ENCODE results near the gene ZNF292. TPM values are rescaled to one million over a fixed set of nuclear protein-coding genes. Genes with fewer than 3 reads are reported as not detected.
"Not testable (repeated sequence)": the region's sequence is repeated elsewhere in the genome, so short reads cannot be mapped to it uniquely, and the experiment has no call there.

The ZNF292 gene
- total RNA-seq, 1 donor from 2014 or later = 62.8 TPM

DNA sequence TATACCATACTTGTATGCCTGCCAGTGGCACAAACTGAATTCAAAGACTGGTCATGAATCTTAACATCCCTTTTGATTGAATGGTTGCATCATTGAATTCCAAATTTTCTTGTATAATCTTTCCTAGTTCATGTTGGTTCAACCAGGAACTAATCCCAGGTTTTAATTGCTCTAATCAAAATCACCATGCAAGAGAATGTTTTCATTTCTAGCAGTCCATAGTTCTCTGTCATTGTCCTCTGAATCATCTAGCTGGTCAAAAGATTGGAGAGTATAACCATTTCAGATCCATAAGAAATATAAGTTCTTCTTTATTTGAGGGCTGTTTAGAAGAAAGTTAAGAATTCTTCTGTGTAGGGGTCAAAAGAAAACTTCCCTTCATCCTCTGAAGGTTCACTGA is 57.2 kb downstream of the ZNF292 start:
- DNase-seq (ENCODE audit: low spot score) = no peak

DNA sequence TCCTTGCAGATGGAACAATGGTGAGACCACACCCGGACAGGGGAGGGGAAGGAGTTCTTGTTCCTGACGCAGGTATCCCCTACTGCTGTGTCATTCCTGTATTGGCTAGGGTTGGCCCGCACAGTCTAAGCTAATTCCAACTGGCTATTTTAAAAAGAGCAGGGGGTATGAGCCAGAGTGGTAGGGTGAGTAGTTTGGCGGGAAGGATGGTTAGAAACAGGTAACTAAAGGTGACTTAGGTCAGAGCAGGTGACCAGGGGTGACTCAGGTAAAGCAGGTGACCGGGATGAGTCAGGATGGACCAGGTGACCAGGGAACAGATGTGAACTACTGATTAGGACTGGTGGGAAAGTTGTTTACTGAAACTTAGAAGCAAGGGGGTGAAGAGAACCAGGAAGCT is 58.0 kb downstream of the ZNF292 start:
- no peak for DNase-seq (ENCODE audit: low spot score)

DNA sequence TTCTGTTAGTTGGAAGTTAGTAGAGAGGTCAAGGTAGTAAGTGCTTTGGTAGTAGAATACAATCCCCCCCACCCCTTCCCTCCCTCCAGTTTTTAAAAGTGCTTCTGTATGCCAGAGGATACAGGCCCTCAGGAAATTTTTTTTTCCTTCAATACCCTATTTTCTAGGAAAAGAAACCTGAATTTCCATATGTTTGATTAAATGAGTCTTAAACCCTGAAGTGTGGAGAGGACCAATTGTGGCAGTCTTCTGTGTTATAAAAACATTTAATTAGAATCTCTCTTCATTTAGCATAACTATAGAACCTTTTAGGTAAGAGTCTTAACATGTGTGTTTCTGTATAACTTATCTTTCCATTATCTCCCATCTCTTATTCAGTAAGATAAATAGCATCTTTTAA is 59.5 kb downstream of the ZNF292 start:
- DNase-seq (ENCODE audit: low spot score) = no peak

DNA sequence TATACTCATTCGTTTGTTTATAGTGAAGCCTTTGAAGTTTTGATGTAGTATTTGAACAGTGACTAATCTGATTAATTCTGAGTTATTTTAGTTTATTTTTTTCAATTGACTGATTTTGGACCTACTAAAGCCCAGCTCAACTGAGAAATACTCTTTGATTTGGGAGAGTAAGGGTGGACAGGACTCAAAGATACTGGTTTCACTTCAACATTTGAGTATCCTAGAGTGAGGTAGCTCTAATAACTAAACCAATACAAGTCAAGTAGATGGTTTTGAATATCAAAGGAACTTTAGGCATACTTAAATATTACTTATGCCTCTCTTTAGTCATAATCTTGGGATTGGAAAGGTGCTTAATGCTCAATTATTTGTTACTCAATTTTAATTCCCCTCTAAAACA is 65.6 kb downstream of the ZNF292 start:
- DNase-seq (ENCODE audit: low spot score) = no peak

DNA sequence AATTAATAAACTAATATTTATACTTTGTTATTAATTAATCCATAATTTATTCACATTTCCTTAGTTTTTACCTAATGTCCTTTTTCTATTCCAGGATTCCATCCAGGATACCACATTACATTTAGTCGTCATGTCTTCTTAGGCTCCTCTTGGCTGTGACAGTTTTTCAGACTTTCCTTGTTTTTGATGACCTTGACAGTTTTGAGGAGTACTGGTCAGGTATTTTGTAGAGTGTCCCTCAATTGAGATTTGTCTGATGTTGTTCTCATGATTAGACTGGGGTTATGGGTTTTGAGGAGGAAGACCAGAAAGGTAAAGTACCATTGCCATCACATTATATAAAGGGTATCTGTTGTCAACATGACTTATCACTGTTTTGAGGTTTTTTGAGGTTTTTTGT is 67.3 kb downstream of the ZNF292 start:
- DNase-seq (ENCODE audit: low spot score) = no peak

DNA sequence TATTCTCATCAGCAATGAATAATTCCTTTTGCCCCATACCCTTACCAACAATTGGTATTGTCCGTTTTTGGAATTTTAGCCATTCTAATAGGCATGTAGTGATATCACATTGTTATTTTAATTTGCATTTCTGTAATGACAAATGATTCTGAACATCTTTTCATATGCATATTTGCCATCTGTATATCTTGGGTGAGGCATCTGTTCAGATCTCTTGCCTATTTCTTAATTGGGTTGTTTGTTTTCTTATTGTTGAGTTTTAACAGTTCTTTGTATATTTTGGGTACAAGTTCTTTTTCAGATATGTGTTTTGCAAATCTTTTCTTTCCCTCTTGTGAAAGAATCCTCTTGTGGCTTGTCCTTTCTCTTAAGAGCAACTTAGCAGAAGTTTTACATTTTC is 69.6 kb downstream of the ZNF292 start:
- DNase-seq (ENCODE audit: low spot score) = no peak

DNA sequence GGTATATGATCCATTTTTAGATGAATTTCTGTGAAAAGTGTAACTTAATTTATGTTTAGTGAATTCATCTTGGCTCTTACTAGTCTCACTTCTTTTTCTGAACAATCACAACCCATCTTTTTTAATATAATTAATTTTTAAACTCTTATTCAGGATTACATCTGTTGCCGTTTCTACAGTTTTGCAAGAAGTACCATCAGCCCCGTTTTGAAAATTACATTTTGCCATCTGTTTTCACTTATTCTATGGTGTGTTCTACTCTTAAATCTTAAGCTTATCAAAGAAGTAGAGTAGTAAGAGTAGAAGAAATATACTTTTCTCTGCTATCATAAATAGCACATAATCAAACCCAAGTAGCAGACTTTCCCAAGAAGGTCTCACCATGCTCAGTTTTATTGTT is 70.1 kb downstream of the ZNF292 start:
- DNase-seq (ENCODE audit: low spot score) = no peak

DNA sequence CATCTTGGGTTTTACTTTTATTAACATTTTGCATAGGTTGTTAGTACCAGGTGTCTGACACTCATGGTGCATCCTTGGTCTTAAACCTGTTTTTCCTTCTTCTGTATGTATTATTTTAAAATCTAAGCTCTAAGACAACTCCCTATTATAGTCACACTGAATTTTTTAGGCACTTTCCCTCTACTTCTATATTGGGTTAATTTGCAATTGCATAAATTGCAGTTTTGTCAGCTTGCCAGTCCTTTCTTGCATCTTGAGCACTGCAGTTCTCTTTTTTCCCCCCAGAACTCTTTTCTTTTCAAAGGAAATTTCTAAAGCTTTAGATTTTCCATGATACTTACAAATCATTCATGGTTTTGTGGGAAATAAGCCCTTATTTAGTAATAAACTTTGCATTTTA is 70.6 kb downstream of the ZNF292 start:
- no peak for DNase-seq (ENCODE audit: low spot score)

DNA sequence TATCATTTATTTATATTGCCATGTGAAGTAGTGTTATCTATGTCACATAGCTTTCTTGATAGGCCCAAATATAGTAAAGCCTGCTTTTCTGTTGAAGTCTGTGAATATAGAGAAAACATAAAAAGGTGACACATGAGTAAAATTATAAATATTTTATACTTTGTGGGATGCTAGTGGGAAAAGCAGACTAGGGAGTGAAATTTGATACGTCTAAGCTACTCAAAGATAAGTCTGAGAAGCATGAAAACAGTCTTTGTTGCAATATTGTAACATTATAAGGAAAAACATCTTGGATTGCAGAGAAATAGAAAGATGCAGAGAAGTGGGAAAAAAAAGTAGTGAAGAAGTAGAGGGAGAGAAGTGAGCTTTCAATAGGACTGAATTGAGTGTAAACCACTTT is 75.4 kb downstream of the ZNF292 start:
- no peak for DNase-seq (ENCODE audit: low spot score)

DNA sequence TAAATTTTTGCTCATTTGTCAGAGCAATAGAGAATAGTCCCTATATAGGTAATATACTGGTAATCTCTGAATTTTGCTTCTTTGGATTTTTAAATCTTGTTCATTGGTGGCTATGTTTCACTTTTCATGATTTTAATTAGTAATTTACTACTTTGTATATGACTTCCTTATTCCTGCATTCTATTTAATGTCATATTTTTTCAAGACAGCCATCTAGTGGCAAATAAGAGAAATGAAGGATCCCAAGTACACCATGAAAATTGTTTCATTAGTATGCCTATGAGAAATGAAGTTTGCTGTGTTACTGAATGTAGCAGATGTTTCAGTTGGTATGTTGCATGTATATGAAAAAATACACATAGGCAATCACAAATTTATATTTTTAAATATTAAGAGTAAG is 82.4 kb downstream of the ZNF292 start:
- peak; percentile 8 for DNase-seq (ENCODE audit: low spot score)

DNA sequence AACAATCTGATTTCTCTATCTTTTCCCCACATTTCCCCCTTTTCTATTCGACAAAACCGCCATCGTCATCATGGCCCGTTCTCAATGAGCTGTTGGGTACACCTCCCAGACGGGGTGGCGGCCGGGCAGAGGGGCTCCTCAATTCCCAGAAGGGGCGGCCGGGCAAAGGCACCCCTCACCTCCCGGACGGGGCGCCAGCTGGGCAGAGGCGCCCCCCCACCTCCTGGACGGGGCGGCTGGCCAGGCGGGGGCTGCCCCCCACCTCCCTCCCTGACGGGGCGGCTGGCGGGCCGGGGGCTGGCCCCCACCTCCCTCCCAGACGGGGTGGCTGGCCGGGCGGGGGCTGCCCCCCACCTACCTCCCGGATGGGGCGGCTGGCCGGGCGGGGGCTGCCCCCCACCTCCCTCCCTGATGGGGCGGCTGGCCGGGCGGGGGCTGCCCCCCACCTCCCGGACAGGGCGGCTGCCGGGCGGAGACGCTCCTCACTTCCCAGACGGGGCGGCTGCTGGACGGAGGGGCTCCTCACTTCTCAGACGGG is 83.8 kb downstream of the ZNF292 start:
- DNase-seq (ENCODE audit: low spot score) = not testable (repeated sequence)

DNA sequence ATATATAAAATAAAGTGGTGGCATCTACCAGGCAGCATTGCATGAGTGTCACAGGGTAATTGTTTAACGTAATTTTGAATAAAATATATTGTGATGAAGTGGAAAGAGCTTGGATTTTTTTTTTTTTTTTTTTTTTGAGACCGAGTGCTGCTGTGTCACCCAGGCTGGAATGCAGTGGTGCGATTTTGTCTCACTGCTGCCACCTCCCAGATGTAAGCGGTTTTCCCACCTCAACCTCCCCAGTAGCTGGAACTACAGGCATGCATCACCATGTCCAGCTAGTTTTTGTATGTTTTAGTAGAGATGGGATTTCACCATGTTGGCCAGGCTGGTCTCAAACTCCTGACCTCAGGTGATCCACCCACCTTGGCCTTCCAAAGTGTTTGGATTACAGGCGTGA is 85.9 kb downstream of the ZNF292 start:
- DNase-seq (ENCODE audit: low spot score) = no peak

DNA sequence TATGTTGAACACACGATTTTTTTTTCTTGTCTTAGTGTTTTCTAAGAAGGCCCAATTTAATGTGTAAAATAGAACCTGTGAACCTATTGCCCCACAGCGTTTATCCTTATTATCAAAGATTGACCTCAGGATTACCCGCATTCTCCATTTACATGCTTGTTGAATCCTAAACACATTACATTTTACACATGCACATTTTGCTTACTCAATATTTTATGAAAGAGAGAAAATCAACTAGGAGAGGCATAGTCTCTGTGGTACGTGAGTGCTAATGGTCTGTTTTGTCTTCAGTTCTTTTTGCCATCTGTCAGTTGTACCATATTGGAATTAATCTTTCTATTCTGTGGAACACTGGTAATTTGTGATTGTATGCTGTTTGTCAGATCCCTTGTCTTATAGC is 86.9 kb downstream of the ZNF292 start:
- no peak for DNase-seq (ENCODE audit: low spot score)

DNA sequence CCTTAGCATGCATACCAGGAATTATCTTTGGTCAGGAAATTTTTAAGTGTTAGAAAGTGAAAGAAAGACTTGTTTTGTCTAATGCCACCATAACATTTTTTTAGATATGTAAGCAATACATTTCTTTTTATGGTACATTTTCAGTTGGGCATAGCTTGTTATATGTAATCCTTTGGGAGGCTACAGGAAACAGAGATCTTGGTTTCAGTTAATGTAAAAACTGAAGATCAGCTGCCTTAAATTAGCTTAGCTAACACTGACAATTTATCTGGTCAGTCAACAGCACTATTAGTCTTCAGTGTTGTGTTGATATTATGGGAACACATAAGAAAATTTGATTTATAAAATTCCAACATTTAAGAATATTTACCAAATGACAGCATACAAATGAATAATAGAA is 88.4 kb downstream of the ZNF292 start:
- DNase-seq (ENCODE audit: low spot score) = no peak

DNA sequence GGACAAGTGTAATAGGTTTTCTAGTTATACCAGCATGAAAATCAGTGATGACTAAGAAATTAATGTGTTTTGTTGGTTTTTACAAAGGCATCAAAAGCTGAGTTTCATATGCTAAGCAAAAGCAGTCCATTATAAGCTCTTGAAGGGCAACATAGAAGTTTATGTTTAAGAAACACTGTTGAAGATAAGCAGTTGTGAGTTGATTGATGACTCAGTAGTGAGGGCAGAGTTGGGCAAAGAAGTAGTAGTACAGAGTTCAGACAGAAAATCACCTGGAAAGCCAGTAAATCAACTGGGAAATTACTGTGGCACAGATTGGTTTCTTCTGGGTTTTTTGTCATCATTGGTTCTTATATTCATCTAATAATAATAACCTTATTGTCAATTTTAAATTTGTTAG is 89.0 kb downstream of the ZNF292 start:
- no peak for DNase-seq (ENCODE audit: low spot score)

DNA sequence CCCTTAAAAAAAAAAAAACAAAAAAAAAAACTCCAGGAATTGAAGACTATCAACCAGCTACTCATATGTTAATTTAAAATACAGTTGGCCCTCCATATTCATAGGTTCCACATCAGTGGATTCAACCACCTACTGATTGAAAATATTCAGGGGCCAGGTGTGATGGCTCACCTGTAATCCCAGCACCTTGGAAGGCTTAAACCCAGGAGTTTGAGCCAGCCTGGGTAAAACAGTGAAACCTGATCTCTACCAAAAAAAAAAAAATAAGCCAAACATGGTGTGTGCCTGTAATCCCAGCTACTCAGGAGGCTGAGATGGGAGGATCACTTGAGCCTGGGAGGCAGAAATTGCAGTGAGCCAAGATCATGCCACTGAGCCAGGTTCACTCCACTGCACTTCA is 94.7 kb downstream of the ZNF292 start:
- no peak for DNase-seq (ENCODE audit: low spot score)

DNA sequence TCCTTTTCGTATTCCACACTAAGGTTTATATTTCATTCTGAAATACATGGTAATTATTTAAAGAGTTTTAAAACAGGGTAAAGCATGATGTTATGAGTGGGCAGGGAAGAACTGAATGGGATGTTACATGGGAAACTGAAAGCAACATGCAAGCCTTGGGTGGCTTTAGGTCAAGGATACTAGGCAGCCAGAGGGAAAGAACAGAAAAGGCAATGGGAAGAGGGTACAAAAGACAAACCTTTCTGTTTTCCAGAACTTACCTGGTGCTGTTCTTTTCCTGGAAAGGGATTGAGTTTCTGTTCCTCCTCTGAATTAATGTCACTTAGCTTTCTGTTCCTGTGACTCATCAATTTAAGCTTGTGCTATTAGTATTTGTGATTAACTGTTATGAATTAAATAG is 95.9 kb downstream of the ZNF292 start:
- DNase-seq (ENCODE audit: low spot score) = no peak

DNA sequence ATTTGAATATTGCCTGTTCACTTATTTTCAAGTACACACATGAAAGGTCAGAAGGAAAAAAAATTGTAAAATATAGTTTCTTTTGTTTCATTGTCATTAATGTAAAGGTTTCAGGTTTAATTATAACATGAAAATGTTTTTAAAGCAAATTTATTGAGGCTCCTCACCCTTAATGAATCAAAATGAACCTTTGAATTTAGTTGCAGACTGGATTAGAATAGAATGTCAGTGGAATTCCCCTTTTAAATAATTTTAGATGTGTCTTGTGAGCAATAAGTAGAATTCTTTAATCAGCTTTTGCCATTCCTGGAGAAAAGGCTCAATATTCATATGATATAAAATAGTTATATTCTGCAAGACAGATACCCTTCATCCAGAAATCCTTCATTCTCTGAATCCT is 96.4 kb downstream of the ZNF292 start:
- no peak for DNase-seq (ENCODE audit: low spot score)

DNA sequence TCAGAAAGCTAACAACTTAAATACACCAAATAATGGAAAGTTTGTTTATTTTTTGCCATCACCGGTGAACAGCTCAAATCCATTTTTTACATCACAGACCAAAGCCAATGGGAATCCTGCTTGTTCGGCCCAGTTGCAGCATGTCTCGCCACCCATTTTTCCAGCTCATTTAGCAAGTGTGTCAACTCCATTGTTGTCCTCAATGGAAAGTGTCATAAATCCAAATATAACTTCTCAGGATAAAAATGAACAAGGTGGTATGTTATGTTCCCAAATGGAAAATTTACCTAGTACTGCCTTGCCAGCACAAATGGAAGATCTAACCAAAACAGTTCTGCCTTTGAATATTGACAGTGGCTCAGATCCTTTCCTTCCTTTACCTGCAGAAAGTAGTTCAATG is 101.7 kb downstream of the ZNF292 start:
- no peak for DNase-seq (ENCODE audit: low spot score)

DNA sequence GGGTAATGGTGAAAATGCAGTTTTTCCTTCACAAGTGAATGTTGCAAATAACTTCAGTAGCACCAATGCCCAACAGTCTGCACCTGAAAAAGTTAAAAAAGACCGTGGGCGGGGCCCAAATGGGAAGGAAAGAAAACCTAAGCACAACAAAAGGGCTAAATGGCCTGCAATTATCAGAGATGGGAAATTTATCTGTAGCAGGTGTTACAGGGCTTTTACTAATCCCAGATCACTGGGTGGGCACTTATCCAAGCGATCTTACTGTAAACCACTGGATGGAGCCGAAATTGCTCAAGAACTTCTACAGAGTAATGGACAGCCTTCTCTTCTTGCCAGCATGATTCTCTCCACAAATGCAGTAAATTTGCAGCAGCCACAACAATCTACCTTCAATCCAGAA is 102.2 kb downstream of the ZNF292 start:
- no peak for DNase-seq (ENCODE audit: low spot score)

DNA sequence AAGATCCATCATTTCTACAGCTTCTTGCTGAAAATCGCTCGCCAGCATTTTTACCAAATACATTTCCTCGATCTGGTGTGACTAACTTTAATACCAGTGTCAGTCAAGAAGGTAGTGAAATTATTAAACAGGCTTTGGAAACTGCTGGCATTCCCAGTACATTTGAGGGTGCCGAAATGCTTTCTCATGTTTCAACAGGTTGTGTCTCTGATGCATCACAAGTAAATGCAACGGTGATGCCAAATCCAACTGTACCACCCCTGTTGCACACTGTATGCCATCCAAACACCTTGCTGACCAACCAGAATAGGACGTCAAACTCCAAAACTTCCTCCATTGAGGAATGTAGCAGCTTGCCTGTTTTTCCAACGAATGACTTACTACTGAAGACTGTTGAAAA is 102.6 kb downstream of the ZNF292 start:
- DNase-seq (ENCODE audit: low spot score) = no peak

DNA sequence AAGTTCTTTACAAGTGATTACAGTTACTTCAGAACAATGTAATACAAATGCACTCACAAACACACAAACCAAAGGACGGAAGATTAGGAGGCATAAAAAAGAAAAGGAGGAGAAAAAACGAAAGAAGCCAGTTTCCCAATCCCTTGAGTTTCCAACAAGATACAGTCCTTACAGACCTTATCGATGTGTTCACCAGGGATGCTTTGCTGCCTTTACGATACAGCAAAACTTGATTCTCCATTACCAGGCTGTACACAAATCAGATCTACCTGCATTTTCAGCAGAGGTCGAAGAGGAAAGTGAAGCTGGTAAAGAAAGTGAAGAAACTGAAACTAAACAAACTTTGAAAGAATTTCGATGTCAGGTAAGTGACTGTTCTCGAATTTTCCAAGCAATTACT is 104.4 kb downstream of the ZNF292 start:
- DNase-seq (ENCODE audit: low spot score) = no peak

DNA sequence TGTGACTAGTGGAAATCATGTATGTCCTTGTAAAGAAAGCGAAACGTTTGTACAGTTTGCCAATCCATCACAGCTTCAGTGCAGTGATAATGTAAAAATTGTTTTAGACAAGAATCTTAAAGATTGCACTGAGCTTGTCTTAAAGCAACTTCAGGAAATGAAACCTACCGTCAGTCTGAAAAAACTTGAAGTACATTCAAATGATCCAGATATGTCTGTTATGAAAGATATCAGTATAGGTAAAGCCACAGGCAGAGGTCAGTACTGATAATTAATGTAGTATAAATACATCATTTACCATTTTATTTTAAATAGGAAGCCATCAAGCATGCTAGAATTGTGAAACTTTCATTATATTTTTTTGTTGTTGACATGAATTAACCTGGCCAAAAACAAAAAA is 106.2 kb downstream of the ZNF292 start:
- DNase-seq (ENCODE audit: low spot score) = no peak

DNA sequence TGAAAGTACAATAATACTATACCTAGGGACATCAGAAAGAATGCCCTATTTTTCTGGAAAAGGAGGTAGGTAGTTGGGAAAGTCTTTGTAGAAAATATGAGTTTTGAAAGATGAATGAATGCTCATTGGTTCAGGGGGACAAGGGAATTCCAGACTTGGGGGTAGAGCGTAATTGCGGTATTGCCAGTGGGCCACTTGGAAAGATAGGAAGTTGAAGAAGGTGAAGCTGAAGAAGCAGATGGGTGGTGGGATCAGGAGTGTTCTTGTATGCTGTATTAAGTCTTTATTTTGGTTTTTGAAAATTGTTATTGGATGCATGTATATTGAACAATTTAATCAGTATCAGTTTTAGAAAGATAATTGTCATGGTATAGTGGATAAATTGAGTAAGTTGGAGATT is 109.1 kb downstream of the ZNF292 start:
- no peak for DNase-seq (ENCODE audit: low spot score)
